Measurements from ENCODE around the gene SYTL1.

Gene SYTL1

GRCh38 chr1:27397749-27398148 lies 55.9 kb downstream of the SYTL1 start:
- no peak for TF ChIP-seq ZBTB7A (IDR thresholded peaks at IDR 0.05; ENCODE audit: low read depth)
- TF ChIP-seq CREB1 (IDR thresholded peaks at IDR 0.05; ENCODE audit: low read depth), result no peak
- TF ChIP-seq RAD21 (IDR thresholded peaks at IDR 0.05; ENCODE audit: low read depth), result no peak
- no peak for TF ChIP-seq EGR1 (IDR thresholded peaks at IDR 0.05)
- TF ChIP-seq USF1 (IDR thresholded peaks at IDR 0.05), result no peak
- TF ChIP-seq, protein P1, sequence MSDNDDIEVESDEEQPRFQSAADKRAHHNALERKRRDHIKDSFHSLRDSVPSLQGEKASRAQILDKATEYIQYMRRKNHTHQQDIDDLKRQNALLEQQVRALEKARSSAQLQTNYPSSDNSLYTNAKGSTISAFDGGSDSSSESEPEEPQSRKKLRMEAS (IDR thresholded peaks at IDR 0.05), result no peak

DNA sequence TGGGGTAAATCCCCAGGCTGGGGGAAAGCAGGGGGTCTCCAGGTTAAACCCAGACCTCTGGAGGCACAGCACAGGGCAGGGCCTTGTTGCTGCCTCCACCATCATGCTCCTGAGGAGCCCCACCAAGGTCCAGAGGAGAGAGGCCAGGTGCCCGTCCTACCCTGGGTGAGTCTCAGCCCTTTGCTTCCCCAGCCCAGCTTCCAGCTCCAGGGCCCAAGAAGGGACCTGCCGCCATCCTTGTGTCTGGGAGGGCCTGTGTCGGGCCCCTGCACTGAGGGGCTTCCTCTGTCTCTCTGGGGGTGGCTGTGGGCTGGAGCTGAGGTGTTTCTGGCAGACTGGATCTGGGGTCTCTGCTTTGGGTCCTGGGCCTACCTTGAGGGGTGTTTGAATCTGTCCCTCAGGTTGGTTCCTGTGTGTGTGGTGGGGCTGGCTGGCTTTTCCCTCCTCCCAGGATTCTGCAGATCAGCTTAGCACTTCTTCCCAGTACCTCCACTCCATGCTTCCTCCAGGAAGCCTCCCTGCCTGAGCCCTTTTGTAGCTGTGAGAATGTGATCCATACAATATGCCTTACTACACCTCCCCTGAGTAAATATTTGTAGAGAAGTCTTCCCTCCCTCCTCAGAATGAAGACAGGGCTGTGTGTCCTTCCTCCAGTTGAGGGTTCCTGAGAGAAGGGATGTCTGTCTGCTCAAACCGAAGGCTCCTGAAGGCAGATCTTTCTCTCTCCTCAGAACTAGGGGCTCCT lies 56.8 kb downstream of the SYTL1 start:
- TF ChIP-seq REST (IDR thresholded peaks at IDR 0.05; ENCODE audit: low read depth) (no peak), ZBTB7A (IDR thresholded peaks at IDR 0.05; ENCODE audit: low read depth) (no peak), FOXM1 (IDR thresholded peaks at IDR 0.05; ENCODE audit: borderline replicate concordance, low read depth) (no peak), EP300 (IDR thresholded peaks at IDR 0.05; ENCODE audit: borderline replicate concordance) (no peak), NFIC (IDR thresholded peaks at IDR 0.05) (no peak), TAF1 (IDR thresholded peaks at IDR 0.05; ENCODE audit: low read depth) (no peak), TEAD4 (IDR thresholded peaks at IDR 0.05) (no peak)
- TF ChIP-seq, protein P1 (IDR thresholded peaks at IDR 0.05), result no peak

GRCh38 chr1:27399251-27400025 lies 57.6 kb downstream of the SYTL1 start:
- TF ChIP-seq CEBPB (IDR thresholded peaks at IDR 0.05) (no peak), REST (IDR thresholded peaks at IDR 0.05; ENCODE audit: low read depth) (no peak), YY1 (IDR thresholded peaks at IDR 0.05; ENCODE audit: low read depth) (no peak), NFIC (IDR thresholded peaks at IDR 0.05) (no peak), RAD21 (IDR thresholded peaks at IDR 0.05; ENCODE audit: low read depth) (no peak), TCF12 (IDR thresholded peaks at IDR 0.05; ENCODE audit: low read depth) (no peak), ZBTB7A (IDR thresholded peaks at IDR 0.05; ENCODE audit: low read depth) (no peak)
- TF ChIP-seq, protein P1 (IDR thresholded peaks at IDR 0.05), result no peak

DNA sequence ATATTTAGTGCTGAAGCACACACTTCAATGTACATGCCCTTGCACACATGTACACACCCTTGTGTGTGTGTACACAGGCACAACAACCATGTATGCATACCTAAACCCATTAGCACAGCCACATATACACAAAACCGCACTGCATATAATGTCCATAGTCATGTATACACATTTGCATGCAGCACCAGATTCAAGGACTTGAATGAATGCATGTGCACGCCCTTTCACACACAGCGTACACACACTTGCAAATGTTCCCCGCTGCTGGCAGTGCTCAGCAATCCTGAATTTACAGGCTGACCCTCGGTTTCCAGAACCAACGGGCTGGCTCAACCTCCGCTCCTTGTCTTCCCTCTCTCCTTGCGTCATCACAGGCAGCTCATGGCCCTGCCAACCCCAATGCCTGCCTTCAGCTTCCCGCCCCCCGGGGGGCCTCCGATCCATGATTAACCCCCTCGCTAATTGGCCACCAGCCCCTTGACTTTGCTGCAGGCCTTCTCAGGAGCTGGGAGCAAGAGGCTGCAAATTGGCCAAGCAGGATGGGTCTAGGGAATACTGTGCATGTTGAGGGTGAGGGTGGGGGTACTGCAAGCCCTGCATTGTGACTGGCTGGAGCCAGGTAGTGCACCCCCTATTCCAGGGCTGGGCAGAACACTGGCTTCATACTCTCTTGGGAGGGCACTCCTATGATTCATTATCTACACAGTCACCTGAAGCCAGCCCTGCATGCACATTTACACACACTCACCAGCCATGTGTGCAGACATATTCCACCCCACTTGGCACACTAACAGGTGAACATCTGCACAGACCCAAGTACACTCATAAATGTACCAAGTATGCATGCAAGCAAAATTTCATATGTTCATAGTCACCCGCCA lies 58.5 kb downstream of the SYTL1 start:
- TF ChIP-seq TCF12 (IDR thresholded peaks at IDR 0.05; ENCODE audit: low read depth) (no peak), YY1 (IDR thresholded peaks at IDR 0.05; ENCODE audit: low read depth) (no peak), TEAD4 (IDR thresholded peaks at IDR 0.05) (no peak), NFIC (IDR thresholded peaks at IDR 0.05) (no peak), USF1 (IDR thresholded peaks at IDR 0.05) (no peak), TAF1 (IDR thresholded peaks at IDR 0.05; ENCODE audit: low read depth) (no peak), RAD21 (IDR thresholded peaks at IDR 0.05; ENCODE audit: low read depth) (no peak), FOXM1 (IDR thresholded peaks at IDR 0.05; ENCODE audit: borderline replicate concordance, low read depth) (no peak), EP300 (IDR thresholded peaks at IDR 0.05; ENCODE audit: borderline replicate concordance) (no peak)
- TF ChIP-seq, protein P1 (IDR thresholded peaks at IDR 0.05), result no peak

DNA sequence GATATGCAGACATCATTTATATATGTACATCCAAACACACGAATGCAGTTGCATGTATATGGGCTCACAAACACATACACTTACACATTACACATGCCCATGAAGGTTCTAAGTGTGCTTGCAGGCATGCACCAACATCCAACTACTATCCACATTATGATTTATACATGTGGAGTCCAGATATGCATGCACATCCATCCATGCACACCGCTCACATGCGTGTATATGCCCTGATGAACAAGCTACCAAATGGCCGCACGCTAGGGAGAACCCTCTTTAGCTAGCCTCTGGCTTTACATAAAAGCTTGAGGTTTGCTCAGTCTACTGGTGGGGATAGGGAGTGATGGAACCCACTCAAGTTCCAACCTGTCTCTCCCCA lies 59.1 kb downstream of the SYTL1 start:
- TF ChIP-seq CEBPB (IDR thresholded peaks at IDR 0.05) (no peak), TAF1 (IDR thresholded peaks at IDR 0.05; ENCODE audit: low read depth) (no peak)
